GM12891 (cell line): Measurements from ENCODE around the gene RAB8A.

ENCODE experiments used
- PAX5 ChIP-seq: IDR thresholded peaks from 2 replicates; pipeline ENCODE4 v1.6.1; 2011; ENCODE audit warnings: low read length, moderate library complexity, mild to moderate bottlenecking; ENCODE audit not compliant: insufficient read depth, severe bottlenecking
- POLR2A ChIP-seq: IDR thresholded peaks from 2 replicates; pipeline ENCODE4 v1.6.1; 2011; ENCODE audit warnings: low read depth, low read length, control low read depth
- POLR2AphosphoS5 ChIP-seq: IDR thresholded peaks from 2 replicates; pipeline ENCODE4 v1.6.1; 2011; ENCODE audit warnings: low read depth, low read length, control low read depth
- SPI1 ChIP-seq: IDR thresholded peaks from 2 replicates; pipeline ENCODE4 v1.6.1; 2011; ENCODE audit warnings: low read depth, low read length, control low read depth
- TAF1 ChIP-seq: IDR thresholded peaks from 2 replicates; pipeline ENCODE4 v1.6.1; 2011; ENCODE audit warnings: low read depth, low read length, control low read depth

DNA sequence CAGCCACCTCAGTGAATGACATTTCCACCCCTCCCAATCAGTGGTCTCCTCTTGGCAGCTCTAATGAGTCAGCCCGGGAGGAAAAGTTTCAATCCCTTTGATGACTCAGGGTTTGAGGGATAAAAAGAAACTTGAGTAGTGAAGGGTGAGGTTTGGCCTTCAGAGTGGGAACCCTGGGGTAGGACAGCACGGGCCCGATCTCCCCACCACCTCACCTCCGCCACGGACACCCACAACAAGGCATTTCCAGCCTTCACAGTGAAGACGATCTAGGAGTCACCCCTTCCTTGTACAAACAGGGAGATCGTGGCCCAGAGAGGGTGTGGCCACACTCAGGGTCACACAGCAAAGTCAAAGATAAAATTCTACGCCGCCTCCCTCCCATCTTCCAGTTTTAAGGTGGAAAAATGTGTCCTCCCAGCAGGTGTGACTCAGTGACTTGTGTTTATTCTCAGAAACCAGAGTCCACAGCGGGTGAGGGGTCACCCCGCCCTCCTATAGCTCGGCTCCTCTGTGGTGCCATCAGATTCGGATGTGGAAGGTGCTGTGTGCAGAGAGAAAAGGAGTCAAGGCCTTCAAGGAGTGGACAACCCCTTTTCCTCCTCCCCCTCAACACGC, 49.4 kb downstream of the RAB8A start:
- TF ChIP-seq POLR2AphosphoS5 (no peak), POLR2A (no peak), TAF1 (no peak), PAX5 (no peak), SPI1 (no peak)
